K562 (cell line): ENCODE measurements around the gene PRDM2. TPM values are rescaled to one million over a fixed set of nuclear protein-coding genes. Genes with fewer than 3 reads are reported as not detected.

Source experiments
- ATAC-seq: fragments of 200-7000 bp; cut with Tn5 transposase; 3 replicates; pipeline ENCODE4 v1.9.1; 2020; ENCODE audit warnings: moderate library complexity
- BruUV-seq: library from RNA; stranded (reverse); fragments of 400-500 nt; replicated peaks from 2 replicates; lab custom pipeline; 2021; lab: Mats Ljungman, UMichigan
- CTCF ChIA-PET: fragments of 300-600 bp; formaldehyde crosslinking; extraction: SDS; loops from one replicate; lab custom pipeline; 2021; ENCODE audit warnings: low intra/inter-chr PET ratio; lab: Yijun Ruan, JAX
- POLR2A ChIA-PET: fragments of 300-600, 350-650 bp; sonication (Branson Sonifier 250); formaldehyde crosslinking; extraction: SDS; loops from one replicate; lab custom pipeline; 2021; ENCODE audit warnings: antibody characterized with exemption, inconsistent platforms; lab: Yijun Ruan, JAX
- DNase-seq, 4 experiments: peaks; one replicate each; pipeline versions ENCODE4 v3.0.0 to v3.0.0-alpha.2; 2011 to 2018; ENCODE audit warnings: low spot score in 3 of 4, mixed read lengths in 3 of 4; ENCODE audit errors: extremely low read depth in 1 of 4
- FAIRE-seq: peaks from 2 replicates; lab custom pipeline; 2011; peaks lifted over from hg19 to GRCh38; lab: Jason Lieb, UNC
- H2AFZ ChIP-seq: 2 replicates; pipeline ENCODE4 v1.6.0; 2011; ENCODE audit warnings: low read depth, low read length, control low read depth, inconsistent platforms
- H3K27ac ChIP-seq: fragments of 200-600 bp; 3 replicates; pipeline ENCODE4 v1.8.0; 2011; ENCODE audit warnings: low read depth, mild to moderate bottlenecking, control low read depth, inconsistent platforms, low read length, moderate library complexity, mixed read lengths; ENCODE audit errors: extremely low read depth
- H3K27me3 ChIP-seq, 2 experiments: fragments of 300-600 bp in 1 of 2; 2 replicates in 1 of 2; 3 replicates in 1 of 2; pipeline versions ENCODE4 v1.6.0 to v1.8.0; 2011; ENCODE audit warnings: inconsistent platforms in 2 of 2, low read length in 2 of 2, mild to moderate bottlenecking in 1 of 2, mixed read lengths in 1 of 2, moderate library complexity in 1 of 2; ENCODE audit not compliant: control insufficient read depth in 2 of 2, insufficient read depth in 2 of 2
- H3K36me3 ChIP-seq: fragments of 300-600 bp; 3 replicates; pipeline ENCODE4 v1.8.0; 2011; ENCODE audit warnings: mild to moderate bottlenecking, low read length, inconsistent platforms; ENCODE audit not compliant: control insufficient read depth, insufficient read depth
- H3K4me1 ChIP-seq, 2 experiments: fragments of 200-600 bp in 1 of 2; replicated peaks in 1 of 2; 2 replicates in 1 of 2; 3 replicates in 1 of 2; pipeline versions ENCODE4 v1.5.1 to v1.8.0; 2011; ENCODE audit warnings: inconsistent platforms in 2 of 2, low read length in 2 of 2, mild to moderate bottlenecking in 1 of 2, mixed read lengths in 1 of 2, moderate library complexity in 1 of 2; ENCODE audit not compliant: control insufficient read depth in 2 of 2, insufficient read depth in 2 of 2
- H3K4me2 ChIP-seq: 2 replicates; pipeline ENCODE4 v1.6.1; 2011; ENCODE audit warnings: low read length, control low read depth, inconsistent platforms, mixed read lengths; ENCODE audit not compliant: insufficient read depth
- H3K4me3 ChIP-seq: fragments of 200-600 bp; sonication (generic), shearing (Covaris generic); 2 replicates; pipeline ENCODE4 v1.5.1; 2016; ENCODE audit warnings: control low read depth, inconsistent platforms
- H3K79me2 ChIP-seq: fragments of 200-600 bp; 3 replicates; pipeline ENCODE4 v1.8.0; 2011; ENCODE audit warnings: low read length, inconsistent platforms; ENCODE audit not compliant: control insufficient read depth, insufficient read depth
- H3K9ac ChIP-seq, 2 experiments: 2 replicates each; pipeline versions ENCODE4 v1.6.0 to v1.6.1; 2011; ENCODE audit warnings: low read depth in 2 of 2, low read length in 2 of 2, control low read depth in 1 of 2, inconsistent platforms in 1 of 2, mild to moderate bottlenecking in 1 of 2, mixed read lengths in 1 of 2; ENCODE audit not compliant: insufficient read depth in 1 of 2
- H3K9me1 ChIP-seq: one replicate; pipeline ENCODE4 v1.6.0; 2011; ENCODE audit warnings: inconsistent platforms, mild to moderate bottlenecking, low read length, moderate library complexity; ENCODE audit not compliant: control insufficient read depth, insufficient read depth
- H3K9me3 ChIP-seq: replicated peaks from 2 replicates; pipeline ENCODE4 v1.5.1; 2011; ENCODE audit warnings: low read depth, low read length, inconsistent platforms; ENCODE audit not compliant: control insufficient read depth, insufficient read depth
- H4K20me1 ChIP-seq: replicated peaks from 2 replicates; pipeline ENCODE4 v1.6.1; 2011; ENCODE audit warnings: low read length, inconsistent platforms, mixed read lengths; ENCODE audit not compliant: control insufficient read depth, insufficient read depth
- ARID2 ChIP-seq: fragments of 450-650 bp; IDR thresholded peaks from 2 replicates; pipeline ENCODE4 v1.6.1; 2017; ENCODE audit warnings: antibody characterized with exemption, mild to moderate bottlenecking
- CBX8 ChIP-seq: fragments of 200-600 bp; sonication (generic); IDR thresholded peaks from 2 replicates; pipeline ENCODE4 v1.6.1; 2012; ENCODE audit warnings: borderline replicate concordance, mixed run types, low read depth, mild to moderate bottlenecking, moderate library complexity, mixed read lengths, low read length, control low read depth, inconsistent platforms; ENCODE audit not compliant: poor library complexity, severe bottlenecking; ENCODE audit errors: extremely low read depth
- ETS2 ChIP-seq: IDR thresholded peaks from 2 replicates; pipeline ENCODE4 v1.6.1; 2016; ENCODE audit warnings: borderline replicate concordance, missing genetic modification characterization, mild to moderate bottlenecking, moderate library complexity, missing compliant biosample characterization; ENCODE audit not compliant: poor library complexity, severe bottlenecking
- MAFF ChIP-seq: IDR thresholded peaks from 2 replicates; pipeline ENCODE4 v1.6.1; 2012; ENCODE audit warnings: low read length, improper control_type of control experiment
- NFIC ChIP-seq: fragments of 450-650 bp; IDR thresholded peaks from 2 replicates; pipeline ENCODE4 v1.6.1; 2017; ENCODE audit warnings: mild to moderate bottlenecking, inconsistent platforms
- PHB2 ChIP-seq: fragments of 450-650 bp; IDR thresholded peaks from 2 replicates; pipeline ENCODE4 v1.6.1; 2017; ENCODE audit warnings: low read depth
- POLR2A ChIP-seq: fragments of 450-650 bp; conservative IDR thresholded peaks from 2 replicates; pipeline ENCODE4 v1.6.1; 2016
- RREB1 ChIP-seq: fragments of 250-450 bp; sonication (Bioruptor Pico); IDR thresholded peaks from 2 replicates; pipeline ENCODE4 v1.4.0; 2020
- SAFB ChIP-seq: fragments of 200-400 bp; formaldehyde crosslinking; IDR thresholded peaks from 2 replicates; pipeline ENCODE4 v1.6.1; 2017; ENCODE audit warnings: low read depth, low read length, borderline replicate concordance
- ZNF518B ChIP-seq: fragments of 250-450 bp; sonication (Bioruptor Pico); IDR thresholded peaks from 2 replicates; pipeline ENCODE4 v1.5.0; 2021; ENCODE audit warnings: mild to moderate bottlenecking, moderate library complexity
- ZNF57 ChIP-seq: fragments of 450-650 bp; formaldehyde crosslinking; IDR thresholded peaks from 2 replicates; pipeline ENCODE4 v1.4.0; 2020; ENCODE audit warnings: mild to moderate bottlenecking, moderate library complexity
- ZNF830 ChIP-seq: fragments of 250-450 bp; sonication (Bioruptor Pico); IDR thresholded peaks from 2 replicates; pipeline ENCODE4 v1.5.0; 2021; ENCODE audit warnings: mild to moderate bottlenecking
- WGBS: fragments of 100-300 bp; shearing (Covaris generic); methylation state at CpG from one replicate; pipeline ENCODE4 v1.1.6; 2016; ENCODE audit warnings: low coverage, mixed read lengths; ENCODE audit not compliant: insufficient coverage; ENCODE audit errors: missing lambda C conversion rate; 5-methylcytosine and 5-hydroxymethylcytosine counted together
- in situ Hi-C: fragments of 300-500 bp; cut with MboI; formaldehyde crosslinking; loops from 4 replicates; pipeline ENCODE4 v1.15.0; 2018; ENCODE audit warnings: inconsistent platforms, mixed read lengths
- intact Hi-C: fragments of 100-400 bp; cut with micrococcal nuclease; formaldehyde crosslinking; loops from 2 replicates; pipeline ENCODE4 v1.14.2; 2022
- polyA plus RNA-seq, 8 experiments: library from polyadenylated mRNA; depleted of rRNA in 4 of 8; stranded (reverse) in 5 of 8; unstranded in 3 of 8; fragments of >200 nt; fragmentation: Nextera tagmentation in 2 of 8; fragmentation: Illumina TruSeq in 1 of 8; extraction: Ambion mirVana in 2 of 8; extraction: Trizol in 1 of 8; gene quantifications; 2 replicates each; pipeline versions ENCODE4 v1.2.1 to v1.2.3, GENCODE V29; 2011 to 2014; ENCODE audit warnings: inconsistent platforms in 1 of 8, missing spikeins in 1 of 8
- total RNA-seq, 7 experiments: library from RNA; depleted of rRNA in 6 of 7; stranded (reverse); fragments of >200 nt in 6 of 7; fragmentation: Illumina TruSeq in 2 of 7; extraction: Trizol in 2 of 7; gene quantifications; 2 replicates each; pipeline versions ENCODE4 v1.2.1 to v1.2.3, GENCODE V29; 2011 to 2021; ENCODE audit warnings: low replicate concordance in 1 of 7
- TF ChIP-seq, protein P1 (sequence below): sonication (generic); formaldehyde crosslinking; IDR thresholded peaks from 2 replicates; pipeline ENCODE4 v1.9.0; 2022; ENCODE audit warnings: mild to moderate bottlenecking, missing genetic modification reagents

Gene PRDM2
- total and polyA plus RNA-seq, 9 of the 15 experiments (the other 6 are each of a cell fraction or from before 2014, with no cell fraction given), result 5.4 to 27.6 (median 12.5) TPM

DNA sequence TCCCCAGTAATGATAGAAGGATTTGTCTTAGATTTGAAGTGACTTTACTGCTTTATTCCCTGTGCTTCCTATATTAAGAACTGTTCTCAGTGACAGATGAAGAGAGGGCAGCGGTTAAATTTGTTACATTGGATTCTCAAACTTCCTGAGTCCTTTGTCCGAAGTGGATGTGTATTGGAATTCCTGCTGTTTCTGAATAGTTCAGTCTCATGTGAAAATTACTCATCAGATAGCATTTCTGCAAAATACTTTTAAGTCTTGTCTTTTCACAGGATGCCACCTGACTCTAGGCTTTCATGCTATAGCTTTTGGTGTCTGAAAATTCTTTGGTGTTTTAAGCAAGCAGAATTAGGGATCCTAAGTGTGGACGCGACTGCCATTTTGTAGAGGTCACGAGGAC, 83.6 kb downstream of the PRDM2 start (continued):
- TF ChIP-seq ARID2, result no peak
- TF ChIP-seq MAFF, result no peak
- no peak for TF ChIP-seq ZNF57 (CRISPR knock-in tag)
- TF ChIP-seq ETS2 (tag), result no peak
- no peak for TF ChIP-seq SAFB
- no peak for TF ChIP-seq POLR2A

DNA sequence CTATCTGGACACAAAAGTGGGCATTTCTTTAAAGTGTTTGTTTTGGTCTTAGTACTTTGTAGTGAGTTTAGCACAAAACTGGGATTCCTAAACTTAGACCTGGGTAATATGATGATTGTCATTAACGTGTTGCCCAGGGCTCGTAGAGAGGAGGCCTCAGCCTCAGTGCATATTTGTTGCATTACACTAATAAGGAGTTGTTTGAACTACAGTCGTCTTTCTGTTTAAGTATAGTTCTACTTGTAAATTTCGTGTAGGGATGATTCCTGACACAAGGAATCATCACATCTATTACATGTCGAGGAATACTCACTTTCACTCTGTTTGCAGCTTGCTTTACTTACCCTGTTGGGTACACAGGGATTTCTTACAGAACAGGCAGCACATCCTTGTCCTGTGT, 85.0 kb downstream of the PRDM2 start:
- ChIA-PET CTCF (no interaction called here), POLR2A (no interaction called here)
- Histone ChIP-seq H3K9ac (no peak overlapping the region), H3K36me3 (peaks cover 71% of the 10 kb centered on the region), H3K4me1 (no peaks in the 10 kb centered on the region), H3K27ac (no peak overlapping the region), H4K20me1 (peaks cover 12% of the 10 kb centered on the region; the same call in 1 of the 2 replicates), H3K79me2 (peaks cover 8% of the 10 kb centered on the region; the same call in 1 of the 3 replicates), H3K4me3 (no peak overlapping the region), H3K9me1 (peaks cover 5% of the 10 kb centered on the region), H2AFZ (no peak overlapping the region), H3K27me3 (no peaks in the 10 kb centered on the region), H3K9me3 (no peaks in the 10 kb centered on the region), H3K4me2 (no peak overlapping the region)
- 75% methylated on average over 5 of the region's 5 CpGs for WGBS
- no peak for DNase-seq
- FAIRE-seq, result no peak
- in situ Hi-C loops (no loop called here), intact Hi-C loops (no loop called here)
- no peak for ATAC-seq
- BruUV-seq, result no TSS peak
- TF ChIP-seq ZNF518B (CRISPR knock-in tag) (no peak), PHB2 (no peak), ZNF830 (CRISPR knock-in tag) (no peak), NFIC (no peak), RREB1 (no peak), CBX8 (no peak)
- TF ChIP-seq, protein P1, sequence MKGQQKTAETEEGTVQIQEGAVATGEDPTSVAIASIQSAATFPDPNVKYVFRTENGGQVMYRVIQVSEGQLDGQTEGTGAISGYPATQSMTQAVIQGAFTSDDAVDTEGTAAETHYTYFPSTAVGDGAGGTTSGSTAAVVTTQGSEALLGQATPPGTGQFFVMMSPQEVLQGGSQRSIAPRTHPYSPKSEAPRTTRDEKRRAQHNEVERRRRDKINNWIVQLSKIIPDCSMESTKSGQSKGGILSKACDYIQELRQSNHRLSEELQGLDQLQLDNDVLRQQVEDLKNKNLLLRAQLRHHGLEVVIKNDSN (CRISPR knock-in tag), result no peak
